HG03159 (cell line): ENCODE measurements around the gene MAS1.
"Not testable (repeated sequence)": the region's sequence is repeated elsewhere in the genome, so short reads cannot be mapped to it uniquely, and the experiment has no call there.

Experiments used
- ATAC-seq: cut with Tn5 transposase; IDR thresholded peaks from one replicate; pipeline ENCODE4 v1.9.1; 2021; ENCODE audit warnings: mild to moderate bottlenecking, moderate library complexity; ENCODE audit not compliant: unreplicated experiment

The MAS1 gene

GRCh38 chr6:159890792-159891191, at the start of gene MAS1:
TSS of gene MAS1 (plus strand) at chr6:159890988. CDS start at chr6:159906956, 15,968 bp downstream.
- ATAC-seq: no peak

- no peak for ATAC-seq
Observed at GRCh38 chr6:159842035-159842434, 48.8 kb upstream of the MAS1 start.

DNA sequence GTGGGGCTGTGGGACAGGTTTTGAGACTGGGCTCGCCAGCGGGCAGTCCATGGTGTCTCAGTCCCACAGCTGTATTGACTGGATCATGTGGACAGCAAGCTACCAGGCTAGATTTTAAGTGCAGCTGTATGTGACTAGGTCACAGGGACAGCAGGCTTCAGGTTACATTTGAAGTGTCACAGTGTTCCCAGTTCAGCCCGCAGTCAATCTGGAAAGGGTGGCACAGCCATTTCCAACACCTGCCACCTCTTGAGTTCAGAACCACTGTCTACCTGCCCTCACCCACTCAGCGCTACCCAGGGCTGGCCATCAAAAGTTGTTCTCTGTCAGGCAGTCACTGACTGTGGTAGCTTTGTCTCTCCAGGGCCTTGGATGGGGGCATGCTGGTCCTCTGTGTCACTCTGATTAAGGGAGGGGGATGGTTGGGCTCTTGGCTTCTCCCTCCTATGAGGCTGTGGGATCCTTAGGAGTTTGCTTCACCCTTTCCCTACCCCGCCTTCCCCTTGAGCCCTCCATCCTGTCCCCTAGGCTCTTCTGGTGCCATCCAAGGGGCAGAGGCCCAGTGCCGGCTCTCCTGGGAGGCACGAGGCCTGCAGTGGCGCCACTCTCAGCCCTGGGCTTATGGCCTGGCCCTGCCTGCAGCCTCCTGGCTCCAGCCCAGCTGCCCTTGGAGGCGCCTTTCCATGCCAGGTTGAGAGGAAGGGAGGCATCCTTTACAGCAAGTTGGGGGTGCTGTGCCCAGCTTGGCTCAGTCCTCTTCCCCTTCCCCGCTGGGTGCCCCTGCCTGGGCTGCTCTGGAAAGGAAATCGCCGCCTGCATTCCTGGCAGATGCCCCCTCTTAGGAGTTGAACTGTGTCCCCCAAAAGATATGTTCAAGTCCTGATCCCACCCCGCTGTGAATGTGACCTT, 45.8 kb upstream of the MAS1 start:
- no peak for ATAC-seq

GRCh38 chr6:159848552-159848951, 42.2 kb upstream of the MAS1 start:
- not testable (repeated sequence) for ATAC-seq

DNA sequence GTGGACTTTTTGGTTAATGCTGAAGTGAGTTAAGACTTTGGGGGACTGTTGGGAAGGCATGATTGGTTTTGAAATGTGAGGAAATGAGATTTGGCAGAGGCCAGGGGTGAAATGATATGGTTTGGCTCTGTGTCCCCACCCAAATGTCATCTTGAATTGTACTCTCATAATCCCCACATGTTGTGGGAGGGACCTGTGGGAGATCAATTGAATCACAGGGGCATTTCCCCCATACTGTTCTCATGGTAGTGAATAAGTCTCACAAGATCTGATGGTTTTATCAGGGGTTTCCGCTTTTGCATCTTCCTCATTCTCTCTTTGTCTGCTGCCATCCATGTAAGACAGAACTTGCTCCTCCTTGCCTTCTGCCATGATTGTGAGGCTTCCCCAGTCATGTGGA, 40.9 kb upstream of the MAS1 start:
- not testable (repeated sequence) for ATAC-seq

- no peak for ATAC-seq
Observed at GRCh38 chr6:159852877-159853276, 37.9 kb upstream of the MAS1 start.

DNA sequence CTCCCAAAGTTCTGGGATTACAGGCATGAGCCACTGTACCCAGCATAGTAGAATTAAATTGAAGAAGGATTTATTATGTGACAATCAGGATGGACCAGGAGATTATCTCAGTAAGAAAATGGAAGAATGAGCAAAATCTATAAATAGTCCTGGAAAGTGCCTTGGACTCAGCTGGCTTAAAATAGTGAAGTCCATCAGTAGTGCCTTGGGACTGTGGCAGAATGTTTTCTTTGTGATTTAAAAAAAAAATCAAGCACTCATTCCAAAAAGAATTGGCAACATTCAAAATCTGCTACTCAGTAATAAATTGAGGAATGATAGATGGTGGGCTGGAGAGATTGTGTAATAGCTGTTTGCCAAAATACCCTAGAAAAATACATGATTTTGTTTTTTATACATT, 37.0 kb upstream of the MAS1 start:
- no peak for ATAC-seq

GRCh38 chr6:159854959-159855358, 35.8 kb upstream of the MAS1 start:
- no peak for ATAC-seq

GRCh38 chr6:159858259-159858658, 32.5 kb upstream of the MAS1 start:
- ATAC-seq: no peak

- no peak for ATAC-seq
Observed at GRCh38 chr6:159860482-159860881, 30.3 kb upstream of the MAS1 start.

DNA sequence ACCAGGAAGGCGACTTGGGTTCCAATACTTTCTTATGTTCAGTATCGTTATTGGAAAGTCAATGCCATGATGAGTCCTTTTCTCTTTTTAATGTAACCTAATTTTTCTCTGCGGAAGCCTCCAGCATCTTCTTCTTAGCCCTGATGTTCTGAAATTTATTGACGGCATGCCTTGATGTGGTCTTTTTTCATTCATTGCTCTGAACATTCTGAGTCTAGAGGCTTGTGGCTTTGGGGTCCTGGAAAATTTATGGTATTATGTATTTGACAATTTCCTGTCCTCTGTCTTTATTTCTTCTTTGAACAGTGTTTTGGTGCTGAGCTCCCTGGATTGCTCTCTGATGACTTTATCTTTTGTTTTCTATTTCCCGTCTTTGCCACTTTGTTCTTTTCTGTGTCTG, 28.7 kb upstream of the MAS1 start:
- ATAC-seq: no peak

DNA sequence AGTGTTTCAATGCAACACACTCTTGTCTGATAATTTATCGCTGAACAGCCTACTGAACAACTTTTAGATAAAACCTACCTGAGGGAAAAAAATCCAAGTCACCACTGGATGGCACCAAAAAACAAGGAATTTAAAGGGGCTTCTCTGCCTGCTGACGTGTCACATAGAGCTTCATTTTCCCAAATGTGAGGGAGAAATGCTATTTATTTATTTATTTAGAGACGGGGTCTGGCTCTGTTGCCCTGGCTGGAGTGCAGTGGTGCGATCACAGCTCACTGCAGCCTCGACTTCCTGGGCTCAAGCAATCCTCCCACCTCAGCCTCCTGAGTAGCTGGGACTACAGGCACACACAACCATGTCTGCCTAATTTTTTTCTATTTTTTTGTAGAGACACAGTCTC, 27.4 kb upstream of the MAS1 start:
- ATAC-seq: not testable (repeated sequence)

DNA sequence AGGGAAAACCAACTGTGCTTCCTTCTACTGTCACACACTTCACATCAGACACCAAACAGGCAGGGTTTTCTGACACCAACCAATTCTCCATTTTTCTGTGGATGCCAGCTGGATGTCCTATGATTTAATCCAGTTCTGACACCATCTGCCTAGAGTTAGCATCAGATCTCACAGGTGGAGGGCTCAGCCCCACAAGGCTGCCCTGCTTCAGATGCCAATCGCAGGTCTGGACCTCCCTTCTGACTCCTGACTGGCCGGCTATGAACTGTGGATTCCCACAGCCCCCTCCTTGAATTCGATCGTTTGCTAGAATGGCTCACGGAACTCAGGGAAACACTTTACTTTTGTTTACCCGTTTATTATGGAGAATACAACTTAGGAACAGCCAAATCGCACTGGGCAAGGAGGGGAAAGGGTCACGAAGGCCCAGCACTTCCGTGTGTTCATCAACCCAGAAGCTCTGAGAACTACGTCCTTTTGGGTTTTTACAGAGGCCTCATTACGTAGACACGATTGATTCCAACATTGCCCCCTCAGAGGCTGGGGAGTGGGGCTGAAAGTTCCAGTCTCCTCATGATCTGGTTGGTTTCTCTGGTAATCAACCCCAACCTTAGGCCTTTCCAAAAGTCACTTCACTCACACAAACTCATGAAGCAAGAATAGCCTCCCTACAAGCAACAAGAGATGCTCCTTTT, 25.4 kb upstream of the MAS1 start:
- no peak for ATAC-seq

DNA sequence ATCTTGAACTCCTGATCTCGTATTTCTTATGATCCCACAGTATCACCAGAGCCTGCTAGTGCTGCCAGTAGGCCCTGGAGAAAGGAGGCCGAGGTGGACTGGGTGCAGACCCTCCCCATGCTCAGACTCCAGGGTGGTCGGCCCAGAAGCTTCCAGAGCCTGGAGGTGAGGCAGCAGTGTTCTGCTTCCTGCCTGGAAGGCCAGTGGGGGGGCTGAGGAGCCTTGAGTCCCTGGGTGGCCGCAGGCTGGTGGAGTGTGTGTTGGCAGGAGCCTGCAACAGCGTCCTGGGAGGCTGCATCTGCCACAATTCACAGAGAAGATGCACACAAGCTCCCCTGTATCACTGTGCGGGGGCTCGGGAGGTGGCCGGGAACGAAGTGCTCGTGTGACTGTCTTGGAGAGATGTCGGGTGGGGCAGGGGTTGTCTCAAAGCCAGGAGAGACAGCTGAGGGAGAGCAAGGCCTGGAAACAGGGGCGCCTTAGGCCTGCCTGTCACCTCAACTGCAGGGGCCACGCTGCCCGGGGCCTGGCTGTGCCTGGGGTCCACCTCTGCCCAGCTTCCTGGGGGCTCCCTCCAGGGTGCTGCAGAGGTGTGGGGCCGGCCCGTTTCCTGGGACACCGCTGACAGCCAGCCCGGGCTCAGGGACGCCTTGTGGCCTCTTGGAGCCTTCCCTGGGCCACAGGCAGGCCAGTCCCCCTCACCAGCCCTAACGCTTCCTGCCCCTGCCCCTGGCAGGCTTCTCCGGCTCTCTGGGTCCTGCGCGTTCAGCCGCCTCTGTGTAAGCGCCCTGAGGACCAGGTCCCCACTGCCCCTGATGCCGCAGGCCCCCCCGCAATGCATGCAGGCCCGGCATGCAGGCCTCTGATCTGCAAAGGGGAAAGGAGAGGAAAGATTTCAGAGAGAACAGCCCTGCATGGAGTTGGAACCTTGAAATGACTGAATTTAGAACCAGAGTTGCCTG, 24.2 kb upstream of the MAS1 start:
- no peak for ATAC-seq

GRCh38 chr6:159871241-159871640, 19.5 kb upstream of the MAS1 start:
- ATAC-seq: no peak

- ATAC-seq: no peak
Observed at GRCh38 chr6:159871906-159872305, 18.9 kb upstream of the MAS1 start.

- no peak for ATAC-seq
Observed at GRCh38 chr6:159874435-159874834, 16.4 kb upstream of the MAS1 start.

DNA sequence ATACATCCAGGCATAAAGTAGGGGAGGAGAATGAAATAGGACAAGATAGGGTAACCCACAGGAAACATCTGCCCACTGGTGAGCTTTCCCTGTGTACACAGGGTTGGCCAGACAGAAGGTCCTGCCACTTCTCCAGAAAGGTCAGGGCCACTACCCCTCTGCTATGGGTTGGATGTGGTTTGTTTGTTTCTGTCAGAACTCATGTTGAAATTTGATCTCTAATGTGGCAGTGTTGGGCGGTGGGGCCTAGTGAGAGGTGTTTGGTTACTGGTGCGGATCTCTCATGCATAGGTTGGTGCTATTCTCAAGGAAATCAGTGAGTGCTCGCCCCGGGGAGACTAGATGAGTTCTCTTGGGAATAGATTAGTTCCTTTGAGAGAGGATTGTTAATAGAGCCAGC, 15.6 kb upstream of the MAS1 start:
- ATAC-seq: no peak

GRCh38 chr6:159876242-159876641, 14.5 kb upstream of the MAS1 start:
- no peak for ATAC-seq

DNA sequence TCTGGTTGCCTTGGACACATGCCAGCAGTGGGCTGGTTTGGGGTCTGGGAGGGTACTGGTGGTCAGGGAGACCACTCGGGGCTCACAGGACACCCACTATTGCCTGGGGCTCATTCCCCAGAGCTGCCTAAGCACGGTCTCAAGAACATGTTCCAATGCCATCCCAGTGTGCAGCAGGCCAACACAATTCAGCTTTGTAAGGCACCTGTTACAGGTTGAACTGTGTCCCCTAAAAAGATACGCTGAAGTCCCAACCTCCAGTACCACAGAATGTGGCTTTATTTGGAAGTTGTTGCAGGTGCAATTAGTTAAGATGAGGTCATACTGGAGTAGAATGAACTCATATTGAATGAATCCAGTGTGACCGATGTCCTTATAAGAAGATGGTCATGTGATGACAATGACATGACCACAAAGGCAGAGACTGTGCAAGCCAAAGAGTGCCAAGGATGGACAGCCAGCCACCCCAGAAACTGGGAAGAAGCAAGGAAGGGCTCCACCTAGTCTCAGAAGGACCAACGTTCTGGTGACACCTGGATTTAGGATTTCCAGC, 13.5 kb upstream of the MAS1 start:
- no peak for ATAC-seq

- ATAC-seq: no peak
Observed at GRCh38 chr6:159878341-159878740, 12.4 kb upstream of the MAS1 start.
